Psoas muscle (tissue), 8 donors: ENCODE results near the gene ZNF831. TPM values are rescaled to one million over a fixed set of nuclear protein-coding genes. Genes with fewer than 3 reads are reported as not detected.

Experiments
- ATAC-seq, 4 donors: fragments of 200-7000 bp; cut with Tn5 transposase; one replicate each; pipeline ENCODE4 v1.9.1; 2020; ENCODE audit warnings: moderate library complexity in 3 of 4, mild to moderate bottlenecking in 2 of 4
- DNase-seq, 2 donors: peaks; one replicate each; pipeline ENCODE4 v3.0.0-alpha.2; 2020
- H3K27ac ChIP-seq: fragments of 200-600 bp; one replicate; pipeline ENCODE4 v1.8.0; 2022
- H3K27me3 ChIP-seq, 3 donors: fragments of 200-600 bp in 1 of 3; one replicate each; pipeline versions ENCODE4 v1.6.1 to v1.8.0; 2013 to 2022; ENCODE audit warnings: low read length in 2 of 3, mild to moderate bottlenecking in 2 of 3, moderate library complexity in 1 of 3; ENCODE audit not compliant: insufficient read depth in 3 of 3
- H3K36me3 ChIP-seq, 2 donors: fragments of 200-600 bp in 1 of 2; one replicate each; pipeline versions ENCODE4 v1.6.1 to v1.8.0; 2013 to 2022; ENCODE audit warnings: low read depth in 1 of 2, mild to moderate bottlenecking in 1 of 2, moderate library complexity in 1 of 2; ENCODE audit not compliant: insufficient read depth in 1 of 2
- H3K4me1 ChIP-seq: fragments of 200-600 bp; one replicate; pipeline ENCODE4 v1.8.0; 2022
- H3K4me3 ChIP-seq: fragments of 200-600 bp; one replicate; pipeline ENCODE4 v1.8.0; 2022; ENCODE audit warnings: mild to moderate bottlenecking
- H3K9me3 ChIP-seq: fragments of 200-600 bp; one replicate; pipeline ENCODE4 v1.8.0; 2022
- CTCF ChIP-seq: fragments of 200-600 bp; IDR thresholded peaks from one replicate; pipeline ENCODE4 v1.8.0; 2022; ENCODE audit warnings: antibody characterized with exemption
- whole genome bisulfite sequencing, 3 donors: extraction: QIAGEN DNeasy Blood & Tissue Kit; methylation state at CpG; one replicate each; pipeline versions ENCODE4 v1.1.6 to v1.1.7; 2013; 5-methylcytosine and 5-hydroxymethylcytosine counted together
- intact Hi-C, 2 donors: fragments of 100-400 bp; cut with DNase I; formaldehyde crosslinking; loops; one replicate each; pipeline versions ENCODE4 v1.11.0 to v1.14.2; 2022
- polyA plus RNA-seq, 3 donors: library from polyadenylated mRNA; stranded (reverse); fragments of 200-250 nt; gene quantifications; one replicate each; pipeline ENCODE4 v1.2.3, GENCODE V29; 2013
- total RNA-seq, 4 donors: library from RNA; stranded (reverse); fragmentation: NEBNext Ultra II Directional in 2 of 4; extraction: Animal tissue kit (Norgen Biotek cat#: 25700) in 2 of 4; gene quantifications; one replicate each; pipeline versions ENCODE4 v1.2.1 to v1.2.4, GENCODE V29; 2021 to 2023
- donor health status: healthy with polysubstance abuse.
- donor health status: DM: no; HTN: no; CAD: no; lungs with moderate emphysema.
- donor health status: Bipolar disorder and iron deficiency.
- donor health status: healthy.
- donor health status: DM: yes; HTN: yes; CAD: no.
- donor health status: DM: no; HTN: no; CAD: no.
- donor health status: DM: no; HTN: no; CAD: no.
- donor health status: DM: yes; HTN: yes; CAD: no.

Gene ZNF831
- total and polyA plus RNA-seq, 7 donors = 0.01 to 0.08 (median 0.03) TPM; not detected in 1

- Histone ChIP-seq H3K9me3 (no peaks in the 10 kb centered on the region), H3K36me3 (no peaks in the 10 kb centered on the region), H3K4me3 (no peak overlapping the region), H3K4me1 (no peaks in the 10 kb centered on the region), H3K27ac (no peak overlapping the region), H3K27me3 (peaks cover 0 to 15% (median 2%) of the 10 kb centered on the region in 3 donors)
- DNase-seq = no peak
- intact Hi-C loops = no loop called here
- ATAC-seq = no peak
- no peak for TF ChIP-seq CTCF
- WGBS, 3 donors = 86 to 89% (median 86%) methylated on average over 19 of the region's 19 CpGs
These were observed 128.2 kb downstream of the ZNF831 start for GRCh38 chr20:59291740-59292383.

GRCh38 chr20:59295531-59295930 is 131.9 kb downstream of the ZNF831 start:
- intact Hi-C loops = no loop called here
- Histone ChIP-seq H3K9me3 (no peaks in the 10 kb centered on the region), H3K36me3 (no peaks in the 10 kb centered on the region), H3K27ac (no peak overlapping the region), H3K4me3 (no peak overlapping the region), H3K27me3 (peaks cover 0 to 41% (median 10%) of the 10 kb centered on the region in 3 donors), H3K4me1 (no peaks in the 10 kb centered on the region)
- 42 to 49% (median 49%) methylated on average over 5 of the region's 5 CpGs for WGBS, 3 donors
- no peak for TF ChIP-seq CTCF
- no peak for DNase-seq
- no peak for ATAC-seq

GRCh38 chr20:59297686-59298085 is 134.1 kb downstream of the ZNF831 start:
- ATAC-seq (no peak), DNase-seq (no peak)
- H3K4me1 ChIP-seq = no peaks in the 10 kb centered on the region
- H3K4me3 ChIP-seq = no peak overlapping the region
- no peaks in the 10 kb centered on the region for H3K36me3 ChIP-seq
- WGBS, 3 donors = 93 to 94% (median 93%) methylated on average over 7 of the region's 7 CpGs
- intact Hi-C loops = no loop called here
- H3K9me3 ChIP-seq = no peaks in the 10 kb centered on the region
- peaks cover 0 to 60% (median 17%) of the 10 kb centered on the region in 3 donors for H3K27me3 ChIP-seq
- H3K27ac ChIP-seq = no peak overlapping the region
- no peak for TF ChIP-seq CTCF

GRCh38 chr20:59299945-59300332 is 136.3 kb downstream of the ZNF831 start:
- H3K9me3 ChIP-seq = no peaks in the 10 kb centered on the region
- H3K27ac ChIP-seq = no peak overlapping the region
- ATAC-seq (peak in 2 of 4 donors; percentile 27 to 64), DNase-seq (peak in 1 of 2 donors; percentile 66)
- WGBS, 3 donors = 1 to 2% (median 2%) methylated on average over 18 to 19 of the region's 19 CpGs
- TF ChIP-seq CTCF = no peak
- H3K4me1 ChIP-seq = no peaks in the 10 kb centered on the region
- peaks cover 0 to 56% (median 17%) of the 10 kb centered on the region in 3 donors for H3K27me3 ChIP-seq
- intact Hi-C loops = no loop called here
- no peaks in the 10 kb centered on the region for H3K36me3 ChIP-seq
- no peak overlapping the region for H3K4me3 ChIP-seq
